Brain microvascular endothelial cell (primary cell): Measurements from ENCODE around the gene TRAF3IP1.
"Not testable (repeated sequence)": the region's sequence is repeated elsewhere in the genome, so short reads cannot be mapped to it uniquely, and the experiment has no call there.

Experiments
- DNase-seq: peaks from one replicate; pipeline ENCODE4 v3.0.0-alpha.2; 2020
- H3K27ac ChIP-seq: fragments of 250-450 bp; sonication (Bioruptor Pico); 2 replicates; pipeline ENCODE4 v1.5.1; 2020; ENCODE audit warnings: mild to moderate bottlenecking, moderate library complexity
- H3K27me3 ChIP-seq: fragments of 250-450 bp; sonication (Bioruptor Pico); replicated peaks from 2 replicates; pipeline ENCODE4 v1.5.1; 2020; ENCODE audit warnings: mild to moderate bottlenecking
- H3K36me3 ChIP-seq: fragments of 250-450 bp; sonication (Bioruptor Pico); replicated peaks from 2 replicates; pipeline ENCODE4 v1.5.1; 2020; ENCODE audit warnings: mild to moderate bottlenecking
- H3K4me3 ChIP-seq: 2 replicates; pipeline ENCODE4 v1.5.1; 2011; ENCODE audit warnings: low read depth, mild to moderate bottlenecking, control low read depth, low read length, moderate library complexity
- in situ Hi-C: cut with HindIII; loops from 2 replicates; pipeline ENCODE4 v1.10.0; 2017; ENCODE audit warnings: low sequenced_read_pairs, low pct_ligation_motif_present
- TF ChIP-seq, protein P1 (sequence below): IDR thresholded peaks from 2 replicates; pipeline ENCODE4 v1.5.1; 2011; ENCODE audit warnings: low read depth, mild to moderate bottlenecking, moderate library complexity, low read length, control low read depth, inconsistent platforms; ENCODE audit errors: missing control alignments

TRAF3IP1 gene

DNA sequence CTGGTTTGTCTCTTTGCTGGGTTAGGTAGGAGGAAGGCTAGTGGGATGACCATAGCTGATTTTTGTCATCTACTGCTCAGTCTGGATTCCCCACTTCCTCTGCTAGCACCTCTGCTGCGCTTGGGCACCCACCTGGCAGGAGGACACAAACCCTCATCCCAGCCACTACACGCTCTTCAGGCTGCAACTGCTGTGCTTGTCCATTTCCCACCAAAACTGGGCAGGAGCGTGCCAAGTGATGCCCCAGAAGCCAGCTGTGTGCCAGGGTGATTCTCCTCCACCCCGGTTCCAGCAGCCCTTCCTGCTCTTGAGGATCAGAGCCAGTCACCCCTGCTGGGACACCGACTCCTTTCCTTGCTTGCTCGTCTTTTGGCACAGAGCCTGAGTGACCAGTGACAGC, 16.2 kb upstream of the TRAF3IP1 start:
- TF ChIP-seq, protein P1, sequence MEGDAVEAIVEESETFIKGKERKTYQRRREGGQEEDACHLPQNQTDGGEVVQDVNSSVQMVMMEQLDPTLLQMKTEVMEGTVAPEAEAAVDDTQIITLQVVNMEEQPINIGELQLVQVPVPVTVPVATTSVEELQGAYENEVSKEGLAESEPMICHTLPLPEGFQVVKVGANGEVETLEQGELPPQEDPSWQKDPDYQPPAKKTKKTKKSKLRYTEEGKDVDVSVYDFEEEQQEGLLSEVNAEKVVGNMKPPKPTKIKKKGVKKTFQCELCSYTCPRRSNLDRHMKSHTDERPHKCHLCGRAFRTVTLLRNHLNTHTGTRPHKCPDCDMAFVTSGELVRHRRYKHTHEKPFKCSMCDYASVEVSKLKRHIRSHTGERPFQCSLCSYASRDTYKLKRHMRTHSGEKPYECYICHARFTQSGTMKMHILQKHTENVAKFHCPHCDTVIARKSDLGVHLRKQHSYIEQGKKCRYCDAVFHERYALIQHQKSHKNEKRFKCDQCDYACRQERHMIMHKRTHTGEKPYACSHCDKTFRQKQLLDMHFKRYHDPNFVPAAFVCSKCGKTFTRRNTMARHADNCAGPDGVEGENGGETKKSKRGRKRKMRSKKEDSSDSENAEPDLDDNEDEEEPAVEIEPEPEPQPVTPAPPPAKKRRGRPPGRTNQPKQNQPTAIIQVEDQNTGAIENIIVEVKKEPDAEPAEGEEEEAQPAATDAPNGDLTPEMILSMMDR, result no peak
- in situ Hi-C loops, result no loop called here
- no peaks in the 10 kb centered on the region for H3K36me3 ChIP-seq

DNA sequence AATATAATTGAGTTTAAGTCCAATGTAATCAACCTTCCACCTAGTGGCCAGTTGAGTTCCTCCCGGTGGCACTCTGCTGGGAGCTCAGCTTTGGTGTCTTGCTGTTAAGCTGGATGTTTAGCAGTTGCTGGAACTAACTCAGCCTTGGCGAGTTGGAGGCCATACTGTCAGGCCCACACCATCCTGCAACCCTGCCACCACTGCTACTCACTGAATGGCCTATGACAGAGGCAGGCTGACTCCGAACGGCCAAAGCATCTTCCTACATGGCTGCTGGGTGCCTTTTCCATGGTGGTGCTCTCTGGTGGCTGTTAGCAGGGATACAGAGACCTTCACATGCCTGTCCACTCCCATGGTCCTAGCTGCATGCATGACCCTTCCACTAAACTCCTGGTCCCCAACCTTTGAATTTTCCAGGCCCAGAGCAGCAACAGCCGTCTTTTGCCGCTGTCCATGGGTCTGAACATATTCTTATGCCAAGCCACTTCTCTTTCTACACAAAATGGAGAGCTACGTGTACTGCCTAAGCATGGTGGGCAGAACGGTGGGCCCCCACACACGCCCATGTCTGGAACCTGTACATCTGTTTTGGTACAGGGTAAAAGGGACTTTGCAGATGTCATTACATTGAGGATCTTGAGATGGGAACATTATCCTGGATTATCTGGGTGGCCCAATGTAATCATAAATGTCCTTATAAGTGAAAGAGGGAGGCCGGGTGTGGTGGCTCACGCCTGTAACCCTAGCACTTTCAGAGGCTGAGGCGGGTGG, 15.0 kb upstream of the TRAF3IP1 start:
- no peak for DNase-seq
- Histone ChIP-seq H3K27ac (no peak overlapping the region), H3K4me3 (no peak overlapping the region), H3K36me3 (no peaks in the 10 kb centered on the region), H3K27me3 (no peaks in the 10 kb centered on the region)
- TF ChIP-seq, protein P1, result peak; percentile 51
- in situ Hi-C loops, result no loop called here

More for the DNA sequence above, 16.2 kb upstream of the TRAF3IP1 start:
- DNase-seq, result no peak
- no peak overlapping the region for H3K27ac ChIP-seq
- H3K4me3 ChIP-seq, result no peak overlapping the region
- no peaks in the 10 kb centered on the region for H3K27me3 ChIP-seq

DNA sequence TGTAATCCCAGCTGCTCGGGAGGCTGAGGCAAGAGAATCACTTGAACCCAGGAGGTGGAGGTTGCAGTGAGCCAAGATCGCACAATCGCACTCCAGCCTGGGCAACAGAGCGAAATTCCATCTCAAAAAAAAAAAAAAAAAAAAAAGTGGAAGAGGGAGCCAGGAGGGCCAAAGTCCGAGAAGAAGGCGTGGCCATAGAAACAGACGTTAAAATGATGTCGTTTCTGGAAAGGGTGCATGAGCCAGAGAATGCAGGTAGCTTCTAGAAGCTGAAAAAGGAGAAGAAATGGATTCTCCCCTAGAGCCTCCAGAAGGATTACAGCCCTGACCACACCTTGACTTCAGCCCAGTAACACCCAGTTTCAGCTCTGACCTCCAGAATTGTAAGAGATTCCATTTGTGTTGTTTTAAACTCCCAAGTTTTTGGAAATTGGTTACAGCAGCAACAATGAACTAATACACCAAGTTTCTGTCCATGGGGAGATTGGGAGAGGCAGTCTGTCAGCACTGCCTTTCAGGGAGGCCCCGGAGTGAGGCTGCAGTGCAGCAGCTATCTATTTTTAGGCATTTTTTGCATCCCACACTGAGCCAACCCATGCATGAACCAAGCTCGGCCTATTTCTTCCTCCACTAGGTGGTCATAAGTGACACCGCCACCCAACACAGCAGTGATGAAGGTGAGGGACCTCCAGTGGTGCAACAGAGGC, 14.2 kb upstream of the TRAF3IP1 start:
- Histone ChIP-seq H3K36me3 (no peaks in the 10 kb centered on the region), H3K4me3 (no peak overlapping the region), H3K27me3 (no peaks in the 10 kb centered on the region), H3K27ac (no peak overlapping the region)
- TF ChIP-seq, protein P1, result no peak
- in situ Hi-C loops, result no loop called here
- no peak for DNase-seq

DNA sequence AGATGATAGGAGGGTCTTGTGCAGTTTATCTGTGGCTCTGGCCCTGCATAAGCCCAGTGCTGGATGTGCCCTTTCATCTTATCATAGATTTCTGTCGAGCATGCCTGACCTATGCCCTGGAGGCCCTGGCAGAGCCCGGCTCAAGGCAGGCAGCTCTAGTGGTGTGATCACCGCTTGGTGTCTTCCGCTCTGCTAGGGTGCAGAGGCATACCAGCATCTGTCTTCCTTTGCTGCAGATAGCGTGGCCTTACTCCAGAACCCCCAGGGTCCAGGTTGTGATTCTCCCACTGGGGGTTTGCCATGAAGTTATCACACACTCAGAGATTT, 13.7 kb upstream of the TRAF3IP1 start:
- no peak overlapping the region for H3K4me3 ChIP-seq
- H3K36me3 ChIP-seq, result no peaks in the 10 kb centered on the region
- no peak for DNase-seq
- in situ Hi-C loops, result no loop called here
- no peak overlapping the region for H3K27ac ChIP-seq
- no peaks in the 10 kb centered on the region for H3K27me3 ChIP-seq
- TF ChIP-seq, protein P1, result no peak

DNA sequence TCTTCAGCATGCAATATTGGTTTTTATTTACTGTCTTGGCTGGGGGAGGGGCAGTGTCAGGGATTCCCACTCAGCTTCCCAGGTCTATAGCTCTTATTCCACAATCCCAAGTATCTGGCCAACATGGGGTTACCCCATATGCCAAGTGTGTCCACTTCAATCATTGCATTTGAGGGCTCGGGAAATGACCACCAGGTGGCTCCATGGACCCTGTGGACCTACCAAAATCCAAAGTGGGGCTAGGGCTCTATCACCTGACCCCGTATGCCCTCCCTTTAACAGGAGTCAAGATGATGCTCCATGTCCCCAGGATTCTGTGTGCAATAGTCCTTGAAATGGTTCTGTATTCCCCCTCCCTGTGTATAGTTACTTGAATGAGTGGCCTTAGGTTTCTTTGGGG, 12.1 kb upstream of the TRAF3IP1 start:
- no peak overlapping the region for H3K4me3 ChIP-seq
- no peak overlapping the region for H3K27ac ChIP-seq
- TF ChIP-seq, protein P1, result peak; percentile 48
- no peak for DNase-seq
- no peaks in the 10 kb centered on the region for H3K36me3 ChIP-seq
- in situ Hi-C loops, result no loop called here
- no peaks in the 10 kb centered on the region for H3K27me3 ChIP-seq

DNA sequence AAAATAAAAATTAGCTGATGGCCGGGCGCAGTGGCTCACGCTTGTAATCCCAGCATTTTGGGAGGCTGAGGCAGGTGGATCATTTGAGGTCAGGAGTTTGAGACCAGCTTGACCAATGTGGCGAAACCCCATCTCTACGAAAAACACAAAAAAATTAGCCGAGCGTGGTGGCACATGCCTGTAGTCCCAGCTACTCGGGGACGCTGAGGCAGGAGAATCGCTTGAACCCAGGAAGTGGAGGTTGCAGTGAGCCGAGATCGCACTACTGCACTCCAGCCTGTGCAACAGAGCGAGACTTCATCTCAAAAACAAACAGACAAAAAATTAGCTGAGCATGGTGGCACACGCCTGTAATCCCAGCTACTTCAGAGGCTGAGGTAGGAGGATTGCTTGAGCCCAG, 9.6 kb upstream of the TRAF3IP1 start:
- H3K36me3 ChIP-seq, DNase-seq, H3K27ac ChIP-seq, H3K4me3 ChIP-seq, H3K27me3 ChIP-seq, in situ Hi-C loops: not testable (repeated sequence)
